ENCODE data around the gene TSPAN5.
"Not testable (repeated sequence)": the region's sequence is repeated elsewhere in the genome, so short reads cannot be mapped to it uniquely, and the experiment has no call there.

TSPAN5 gene

DNA sequence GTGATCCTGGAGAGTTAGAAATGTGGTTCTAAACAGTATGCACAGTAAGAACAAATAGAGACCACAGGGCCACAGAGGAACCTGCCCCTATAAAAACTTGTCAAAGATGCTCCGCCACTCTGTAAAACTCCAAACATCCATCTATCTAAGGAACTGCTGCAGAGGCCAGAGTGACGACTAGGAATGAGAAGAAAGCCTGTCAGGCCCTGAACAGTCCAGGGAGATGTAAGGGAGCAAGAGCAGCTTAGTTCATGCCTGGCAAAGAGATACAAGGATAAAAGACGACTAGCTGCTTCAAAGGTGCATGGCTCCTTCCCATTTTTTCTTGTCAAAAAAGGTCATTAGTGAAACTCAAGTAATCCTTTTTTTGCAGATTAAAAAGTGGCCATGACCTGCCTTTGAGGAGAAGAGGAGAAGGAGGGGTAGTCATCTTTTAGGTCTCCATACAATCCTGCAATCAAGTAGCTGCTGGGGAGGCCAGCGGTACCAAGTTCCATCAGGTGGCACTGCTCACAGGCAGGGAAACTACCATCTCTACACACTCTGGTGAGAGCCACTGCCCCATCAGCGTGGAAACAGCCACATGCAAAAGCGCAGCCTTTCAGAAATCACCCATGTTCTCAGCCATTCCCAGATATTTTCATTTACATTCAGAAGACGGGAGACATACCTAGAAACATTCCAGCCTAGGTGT, 162.1 kb downstream of the TSPAN5 start:
- DNase-seq (ENCODE audit: low read depth in 2 of 2), result no peak

DNA sequence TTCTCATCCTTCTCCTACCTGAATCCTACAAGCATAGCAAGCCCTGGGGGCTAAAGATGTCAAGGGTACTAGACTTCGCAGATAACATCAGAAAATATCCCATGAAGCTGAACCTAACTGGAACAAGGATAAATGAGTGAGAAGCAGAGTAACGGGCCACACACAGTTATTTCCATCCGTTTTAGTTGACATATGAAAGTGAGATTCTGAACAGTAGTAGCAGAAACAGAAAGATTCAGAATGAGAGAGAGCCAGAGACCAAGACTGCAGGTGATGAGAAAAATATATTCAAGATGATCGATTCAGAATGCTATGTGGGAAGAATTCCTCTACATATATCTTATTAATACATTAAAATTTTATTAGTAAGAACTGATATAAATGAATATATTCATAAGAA, 165.1 kb downstream of the TSPAN5 start:
- DNase-seq (ENCODE audit: low read depth in 2 of 2), result no peak

DNA sequence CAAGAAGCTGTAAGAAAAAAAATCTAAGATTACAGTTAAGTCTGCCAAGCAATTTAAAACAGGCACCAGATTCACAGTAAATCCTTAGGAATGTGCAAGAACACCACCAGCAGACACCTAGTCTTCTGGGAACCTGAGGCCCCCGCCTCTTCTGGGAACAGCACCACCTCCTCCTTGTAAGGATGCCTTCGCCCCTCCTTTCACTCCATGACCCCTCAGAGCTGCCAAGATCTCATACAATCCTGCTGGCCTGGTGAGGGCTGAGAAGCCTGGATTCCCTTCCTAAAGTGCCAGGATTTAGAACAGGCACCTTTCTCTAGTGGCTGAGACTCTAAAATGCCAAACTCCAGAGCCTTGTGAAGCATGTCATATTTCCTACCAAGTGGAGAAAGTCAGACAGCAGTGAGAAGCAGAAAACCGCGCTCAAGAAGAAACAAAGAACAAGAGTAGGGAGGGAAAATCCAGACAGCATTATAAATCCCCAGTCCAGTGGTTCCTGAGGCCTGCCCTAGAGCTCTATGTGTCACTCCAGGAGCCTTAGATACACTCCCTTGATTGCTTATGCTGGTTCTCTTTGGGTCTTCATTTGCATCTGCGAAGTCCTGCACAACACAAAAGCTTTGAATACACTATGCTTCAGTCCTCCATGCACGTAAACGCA, 166.4 kb downstream of the TSPAN5 start:
- DNase-seq (ENCODE audit: low read depth in 2 of 2), result no peak

DNA sequence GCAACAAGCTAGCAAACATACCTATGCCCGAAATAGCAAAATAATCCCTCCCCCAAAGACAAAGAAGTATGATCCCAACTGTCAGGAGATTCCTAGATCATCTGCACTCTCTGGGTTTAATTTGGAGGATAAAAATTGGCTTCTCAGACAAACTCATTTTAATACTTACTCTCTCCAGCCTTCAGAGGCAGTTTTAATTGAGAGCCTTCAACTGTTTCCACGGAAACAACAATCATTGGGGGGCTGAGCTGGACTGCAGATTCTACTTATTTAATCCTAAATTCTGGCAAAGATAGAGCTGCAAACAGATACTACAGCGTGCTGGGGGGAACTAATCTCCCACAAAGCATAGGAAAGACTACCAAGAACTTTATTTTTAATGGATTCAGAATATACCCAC, 168.2 kb downstream of the TSPAN5 start:
- no peak for DNase-seq (ENCODE audit: low read depth in 2 of 2)

DNA sequence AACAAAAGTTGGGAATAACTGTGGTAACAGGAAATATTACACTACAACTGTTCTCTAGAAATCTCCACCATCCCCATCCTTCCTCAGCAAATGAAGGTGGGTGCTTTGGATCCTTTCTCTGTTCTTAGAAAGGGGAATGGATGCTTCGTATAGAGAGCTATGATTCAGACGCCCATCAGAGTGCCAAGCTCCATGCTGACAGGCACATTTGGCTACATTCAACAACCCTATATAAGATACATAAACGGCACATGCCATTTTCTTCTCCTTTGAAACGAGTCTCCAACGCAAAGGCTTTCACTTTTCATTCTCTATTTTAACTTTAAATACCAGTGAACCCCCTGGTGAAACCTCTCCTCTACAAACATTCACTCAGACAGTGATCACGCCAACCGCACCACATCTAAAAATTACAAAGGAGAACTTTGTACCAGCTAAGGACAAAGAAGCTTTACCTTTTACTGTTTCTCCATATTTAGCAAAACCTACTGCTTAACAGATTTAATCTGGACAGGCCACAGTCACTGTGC, 172.5 kb downstream of the TSPAN5 start:
- DNase-seq (ENCODE audit: low read depth in 2 of 2), result no peak

DNA sequence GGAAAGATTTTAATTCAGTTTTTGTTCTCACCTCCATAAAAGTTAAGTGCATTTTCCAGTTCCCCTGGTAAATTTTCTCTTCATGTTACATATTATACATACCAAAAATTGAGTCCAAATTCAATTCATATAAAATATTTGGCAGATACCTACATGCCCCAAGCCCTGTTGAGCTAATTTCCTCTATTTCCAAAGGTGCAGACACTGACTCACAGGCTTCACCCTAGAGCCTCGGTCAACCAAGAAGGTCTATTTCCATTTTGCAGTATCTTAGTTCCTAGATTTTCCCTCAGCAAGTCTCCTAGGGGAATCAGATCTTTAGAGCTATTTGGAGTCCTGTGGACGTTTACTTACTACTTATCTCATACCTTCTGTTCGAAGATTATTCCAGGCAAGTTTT, 174.4 kb downstream of the TSPAN5 start:
- DNase-seq (ENCODE audit: low read depth in 2 of 2), result no peak

DNA sequence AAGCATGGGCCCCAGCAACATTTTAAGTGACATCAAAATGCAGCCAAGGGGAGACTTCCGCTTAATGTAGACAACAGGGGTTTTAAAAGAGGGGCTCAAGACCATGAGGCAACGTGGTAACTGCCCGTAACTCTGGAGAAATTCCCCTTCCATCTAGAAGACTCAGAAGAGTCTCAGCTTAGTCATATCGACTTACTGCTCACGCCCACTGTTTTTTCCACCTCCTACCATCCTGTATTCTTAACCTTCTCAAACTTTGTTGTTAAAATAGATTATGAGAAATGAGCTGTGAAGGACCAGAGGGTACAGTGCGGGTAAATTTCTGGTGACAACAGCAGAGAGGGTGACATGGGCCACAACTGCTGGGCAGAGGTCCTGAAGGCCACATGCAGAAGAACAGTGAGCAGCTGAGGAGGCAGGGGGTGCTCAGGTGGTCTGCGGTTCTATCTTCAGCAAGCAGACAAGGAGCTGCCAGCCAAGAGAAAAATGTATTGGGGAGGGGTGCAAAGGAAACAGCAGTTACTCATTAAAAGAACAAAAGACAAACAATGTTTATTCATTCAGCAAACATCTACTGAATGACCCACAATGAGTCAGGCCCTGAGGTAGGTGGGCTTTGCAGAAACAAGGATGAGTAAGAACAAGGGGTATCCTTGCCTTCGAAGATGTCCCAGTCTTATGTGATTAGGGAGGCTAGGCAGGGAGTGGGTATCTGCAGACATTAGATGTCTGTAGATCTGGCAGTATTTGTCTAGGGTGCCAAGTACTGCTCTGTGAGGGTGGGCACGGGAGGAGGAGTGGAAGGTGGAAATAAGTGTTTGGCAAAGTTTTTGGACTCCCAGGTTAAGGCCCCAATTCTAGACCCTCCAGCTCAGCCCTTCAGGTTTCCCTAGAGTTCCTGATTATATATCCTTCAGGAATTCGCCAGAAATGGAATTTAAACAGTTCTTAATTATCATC, 175.3 kb downstream of the TSPAN5 start:
- no peak for DNase-seq (ENCODE audit: low read depth in 2 of 2)

DNA sequence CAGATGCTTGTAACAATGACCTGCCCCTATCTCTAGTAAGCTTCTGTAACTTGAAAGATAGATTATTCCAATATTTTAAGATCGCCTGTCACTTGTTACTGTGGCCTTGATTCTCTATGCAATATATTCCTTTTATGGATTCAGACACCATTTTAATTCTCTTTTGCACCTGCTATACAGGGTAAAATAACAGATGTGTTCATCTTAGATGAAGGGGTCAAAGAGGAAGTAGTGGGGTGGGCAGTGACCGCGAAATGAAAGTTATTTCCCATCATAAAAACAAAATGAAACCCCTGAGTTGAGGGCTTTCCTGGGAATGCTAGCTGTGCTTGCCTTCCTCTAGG, 175.9 kb downstream of the TSPAN5 start:
- no peak for DNase-seq (ENCODE audit: low read depth in 2 of 2)

DNA sequence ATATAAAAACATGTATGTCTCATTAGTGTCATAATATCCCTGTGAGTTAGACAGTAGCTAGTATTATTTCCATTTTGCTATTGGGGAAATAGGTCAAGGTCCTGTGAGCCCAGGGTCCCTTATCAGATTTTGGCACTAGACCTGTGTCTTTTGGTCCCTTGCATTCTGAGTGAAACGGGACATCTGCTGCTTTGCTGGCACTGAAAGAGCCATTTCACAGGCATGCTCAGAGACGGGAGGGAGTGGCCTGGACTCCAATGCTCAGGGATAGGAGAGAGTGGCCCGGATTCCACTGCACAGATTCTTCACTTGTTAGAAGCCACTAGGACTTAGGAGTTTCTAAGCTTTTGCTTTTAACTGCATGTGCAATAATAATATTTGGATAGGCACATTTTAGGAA, 177.2 kb downstream of the TSPAN5 start:
- DNase-seq (ENCODE audit: low read depth in 2 of 2), result no peak

DNA sequence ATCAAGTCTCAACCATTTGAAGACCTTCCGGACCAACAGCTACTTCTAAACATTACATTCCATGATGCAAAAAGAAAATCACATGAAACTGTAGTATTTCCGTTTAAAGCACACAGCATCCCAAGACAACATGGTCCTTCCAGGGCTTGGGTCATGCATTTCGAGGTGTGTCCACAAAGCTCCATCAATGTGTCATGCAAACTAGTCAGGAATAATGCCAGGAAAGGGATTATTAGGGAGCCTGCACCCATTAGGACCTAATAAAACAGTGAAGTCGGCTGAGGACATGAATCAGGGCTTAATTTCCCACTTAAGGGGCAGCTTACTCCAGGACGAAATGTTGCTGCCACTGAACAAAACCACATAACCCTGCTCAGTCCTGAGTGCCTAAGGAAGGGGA, 177.9 kb downstream of the TSPAN5 start:
- no peak for DNase-seq (ENCODE audit: low read depth in 2 of 2)

DNA sequence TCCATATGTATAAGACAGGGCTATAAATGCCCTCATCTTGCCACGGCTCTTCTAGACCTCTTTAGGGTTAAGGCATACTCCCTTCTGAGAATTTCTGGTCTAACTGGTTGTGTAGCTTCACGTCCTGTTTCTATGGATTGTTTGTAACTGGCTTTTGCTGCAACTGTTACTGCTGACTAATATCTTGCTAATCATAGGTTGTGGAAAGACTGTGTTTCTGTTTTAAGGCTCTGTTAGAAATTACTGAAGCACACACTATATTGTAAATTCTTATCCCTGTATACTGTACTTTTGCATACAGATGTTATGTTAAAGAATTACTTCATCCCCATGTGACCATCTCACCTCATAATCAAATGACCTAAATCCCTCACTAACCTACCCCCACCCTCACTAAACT, 178.8 kb downstream of the TSPAN5 start:
- DNase-seq (ENCODE audit: low read depth in 2 of 2), result not testable (repeated sequence)

DNA sequence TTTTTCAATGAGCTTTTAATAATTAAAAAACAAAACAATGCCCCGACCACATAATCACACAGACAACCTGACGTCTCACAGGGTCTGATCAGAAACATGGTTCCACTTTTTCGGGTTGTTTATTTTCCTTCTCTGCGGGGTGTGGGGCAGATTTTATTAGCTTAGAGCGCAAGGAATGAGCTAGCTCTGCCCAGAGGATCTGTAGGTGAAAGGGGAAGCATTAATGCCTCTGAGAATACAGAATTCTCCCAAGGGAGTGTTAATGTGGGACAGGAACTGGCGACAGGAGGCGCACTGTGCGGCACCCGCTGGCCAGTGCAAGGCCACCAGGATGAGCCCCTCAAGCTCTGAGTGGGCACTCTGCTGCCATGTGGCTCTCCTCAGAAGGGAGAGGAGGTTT, 181.5 kb downstream of the TSPAN5 start:
- no peak for DNase-seq (ENCODE audit: low read depth in 2 of 2)

DNA sequence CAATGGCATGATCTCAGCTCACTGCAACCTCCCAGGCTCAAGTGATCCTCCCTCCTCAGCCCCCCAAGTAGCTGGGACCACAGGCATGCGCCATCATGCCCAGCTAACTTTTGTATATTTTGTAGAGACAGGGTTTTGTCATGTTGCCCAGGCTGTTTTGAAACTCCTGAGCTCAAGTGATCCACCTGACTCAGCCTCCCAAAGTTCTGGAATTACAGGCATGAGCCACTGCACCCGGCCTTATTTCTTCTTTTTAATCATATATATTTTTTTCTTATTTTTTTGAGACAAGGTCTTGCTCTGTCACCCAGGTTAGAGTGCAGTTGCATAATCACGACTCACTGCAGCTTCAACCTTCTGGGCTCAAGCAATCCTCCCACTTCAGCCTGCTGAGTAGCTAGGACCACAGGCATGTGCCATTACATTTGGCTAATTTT, 184.0 kb downstream of the TSPAN5 start:
- no peak for DNase-seq (ENCODE audit: low read depth in 2 of 2)

DNA sequence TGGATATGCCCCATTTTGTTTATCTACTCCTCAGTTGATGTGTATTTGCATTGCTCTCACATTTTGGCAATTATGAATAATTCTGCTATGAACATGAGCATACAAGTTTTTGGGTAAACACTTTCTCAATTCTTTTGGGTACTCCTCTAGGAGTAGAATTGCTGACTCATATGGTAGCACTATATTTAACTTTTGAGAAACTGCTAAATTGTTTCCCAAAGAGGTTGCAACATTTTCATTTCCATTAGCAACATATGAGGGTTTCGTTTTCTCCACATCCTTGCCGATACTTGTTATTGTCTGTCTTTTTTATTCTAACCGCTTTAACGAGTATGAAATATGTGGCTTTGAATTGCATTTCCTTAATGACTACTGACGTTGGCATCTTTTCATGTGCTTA, 185.4 kb downstream of the TSPAN5 start:
- DNase-seq (ENCODE audit: low read depth in 2 of 2), result no peak

DNA sequence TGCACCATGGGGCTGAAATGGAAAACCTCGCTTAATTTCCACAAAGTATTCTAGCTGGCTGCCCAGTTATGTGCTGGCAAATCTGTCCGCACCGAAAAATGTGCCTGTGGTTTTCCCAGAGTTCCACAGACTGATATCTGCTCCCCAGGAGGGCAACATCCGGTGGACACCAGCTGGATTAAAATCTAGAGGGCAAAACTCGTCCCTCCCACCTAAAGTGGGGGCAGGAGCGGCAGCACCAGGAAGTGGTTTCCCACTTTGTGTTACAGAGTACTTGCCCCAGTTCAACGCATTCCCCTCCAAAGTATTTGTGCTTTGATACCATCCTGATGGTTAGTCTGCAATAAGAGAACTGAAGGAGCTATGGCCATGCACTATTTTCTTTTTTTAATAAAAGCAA, 187.6 kb downstream of the TSPAN5 start:
- DNase-seq (ENCODE audit: low read depth in 2 of 2), result no peak

DNA sequence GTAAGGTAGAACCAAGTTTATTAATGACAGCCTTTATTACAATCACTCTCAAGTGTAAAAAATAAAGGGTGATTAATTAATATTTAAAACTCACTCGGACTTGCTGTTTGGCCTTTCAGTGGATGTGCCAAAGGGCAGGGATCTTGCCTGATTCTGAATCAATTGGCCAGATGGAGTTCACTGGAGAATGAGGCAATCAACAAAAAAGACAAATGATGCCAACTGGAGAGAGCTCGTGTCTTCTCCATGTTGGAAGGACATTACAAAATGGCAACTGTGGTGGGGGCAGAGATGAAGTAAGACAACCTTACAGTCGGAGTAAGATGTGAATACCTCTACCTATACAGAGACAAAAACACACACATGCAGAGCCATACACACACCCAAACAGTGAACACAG, 188.0 kb downstream of the TSPAN5 start:
- DNase-seq (ENCODE audit: low read depth in 2 of 2), result no peak

DNA sequence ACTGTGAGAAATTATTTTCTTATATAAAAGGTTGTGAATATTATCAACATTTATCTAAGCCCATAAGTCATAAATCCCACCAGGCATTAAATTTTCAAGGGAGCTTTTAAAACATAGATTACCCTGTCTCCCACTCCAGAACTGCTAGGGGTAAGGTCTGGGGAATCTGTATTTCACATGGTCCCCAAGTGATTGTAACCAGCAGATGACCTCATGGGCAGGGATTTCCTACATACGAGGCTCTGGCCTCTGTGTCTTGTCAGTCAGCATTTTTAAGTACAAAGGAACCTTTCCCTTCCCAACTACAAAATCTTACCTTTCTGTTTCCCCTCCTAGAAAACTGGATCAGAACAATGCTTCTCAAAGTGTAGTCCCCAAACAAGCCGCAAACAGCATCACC, 188.6 kb downstream of the TSPAN5 start:
- no peak for DNase-seq (ENCODE audit: low read depth in 2 of 2)

DNA sequence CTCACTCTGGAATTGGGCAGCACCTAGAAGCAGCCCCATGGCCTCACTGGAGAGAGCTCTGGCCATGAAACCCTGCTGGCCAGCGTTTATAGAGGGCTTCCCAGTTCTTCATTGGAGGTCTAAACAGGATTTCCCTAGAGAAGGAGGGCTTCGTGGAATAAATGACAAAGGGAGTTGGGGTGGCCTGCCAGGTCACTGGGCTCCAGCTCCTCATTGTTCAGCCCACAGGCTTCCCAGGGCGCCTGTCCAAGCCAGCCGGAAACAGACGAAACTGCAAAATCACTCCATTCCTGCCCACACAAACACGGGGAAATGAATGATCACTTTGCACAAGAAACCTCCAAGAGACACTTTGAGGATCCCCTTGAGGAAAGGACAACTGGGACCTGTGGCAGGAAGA, 189.7 kb downstream of the TSPAN5 start:
- no peak for DNase-seq (ENCODE audit: low read depth in 2 of 2)

DNA sequence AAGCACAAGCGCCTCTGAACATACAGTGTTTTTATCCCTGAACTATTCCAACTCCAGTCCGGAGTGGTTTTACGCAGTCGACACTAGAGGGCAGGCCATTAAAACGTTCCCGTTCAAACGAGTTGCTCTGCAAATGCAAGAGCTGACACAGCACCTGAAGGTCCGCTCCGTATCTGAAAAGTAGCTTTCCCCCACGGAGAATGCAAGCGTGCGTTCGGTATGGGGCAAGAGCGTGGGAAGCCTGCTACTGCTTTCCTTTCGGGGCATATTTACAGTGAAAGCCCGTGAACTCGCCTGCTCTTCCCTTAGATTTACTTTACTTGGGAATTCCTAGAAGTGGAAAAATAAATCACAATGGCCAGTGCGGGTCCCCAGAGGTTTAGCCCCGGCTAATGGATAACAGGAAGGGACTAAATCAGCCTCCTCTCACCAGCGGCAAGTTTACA, 190.8 kb downstream of the TSPAN5 start:
- DNase-seq (ENCODE audit: low read depth in 2 of 2), result peak; percentile 50 to 68

DNA sequence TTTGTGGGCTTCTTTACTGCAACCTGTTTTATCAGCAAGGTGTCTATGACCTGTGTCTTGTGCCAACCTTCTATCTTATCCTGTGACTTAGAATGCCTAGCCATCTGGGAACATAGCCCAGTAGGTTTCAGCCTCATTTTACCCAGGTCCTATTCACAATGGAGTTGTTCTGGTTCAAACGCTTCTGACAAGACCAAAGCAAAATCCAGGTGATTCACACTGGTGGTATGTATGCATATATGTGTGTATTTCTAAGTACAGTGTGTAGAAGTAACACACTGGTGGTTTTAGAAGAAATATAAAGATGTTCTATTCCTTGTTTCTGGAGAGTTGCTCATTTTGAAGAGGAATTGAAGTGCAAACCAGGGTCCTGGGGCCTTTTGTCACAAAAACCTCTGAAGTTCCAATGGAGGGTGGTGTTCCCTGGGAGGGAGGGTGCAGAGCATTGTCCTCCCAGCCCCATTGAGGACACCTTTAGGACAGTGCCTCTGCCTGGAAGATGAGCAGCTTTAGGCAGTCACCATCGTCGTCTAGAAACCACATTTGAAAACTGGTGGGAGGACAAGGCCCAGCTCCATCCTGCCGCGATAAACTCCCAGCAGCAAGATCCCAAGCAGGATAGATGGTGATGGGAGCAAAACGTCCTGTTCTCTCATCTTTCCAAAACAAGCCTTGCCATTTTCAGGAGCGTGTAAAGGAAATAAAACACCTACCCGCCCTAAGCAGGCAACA, 191.4 kb downstream of the TSPAN5 start:
- DNase-seq (ENCODE audit: low read depth in 2 of 2), result no peak

DNA sequence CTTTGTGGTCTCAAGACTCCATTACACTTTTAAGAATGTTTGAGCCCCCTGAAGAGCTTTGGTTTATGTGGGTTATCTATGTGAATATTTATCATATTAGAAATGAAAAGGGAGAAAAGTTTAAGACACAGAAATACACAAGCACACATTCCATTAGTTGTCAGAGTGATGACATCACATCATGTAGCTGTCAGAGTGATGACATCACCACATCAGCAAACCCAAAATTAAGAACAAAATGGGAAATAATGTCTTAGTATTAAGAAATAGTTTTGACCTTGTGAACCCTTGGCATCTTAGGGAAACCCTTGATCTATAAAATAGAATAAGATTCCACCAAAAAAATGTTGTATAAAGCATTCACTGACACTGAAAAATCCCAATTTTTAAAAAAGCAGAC, 195.9 kb downstream of the TSPAN5 start:
- no peak for DNase-seq (ENCODE audit: low read depth in 2 of 2)

Measured in stimulated activated CD8-positive, alpha-beta memory T cell treated with anti-CD3 and anti-CD28 coated beads, Interleukin-7, amount 100 ng/mL, for 4 hours (primary cell).